ENCODE results near the gene ZBED2. TPM values are rescaled to one million over a fixed set of nuclear protein-coding genes. Genes with fewer than 3 reads are reported as not detected.
"Not testable (repeated sequence)": the region's sequence is repeated elsewhere in the genome, so short reads cannot be mapped to it uniquely, and the experiment has no call there.

The ZBED2 gene
- polyA plus RNA-seq, 1 of the 3 experiments (the other 2 are of a cell fraction) = 0.76 TPM

- Histone ChIP-seq H4K20me1 (ENCODE audit: insufficient read depth) (no peaks in the 10 kb centered on the region), H3K9ac (no peak overlapping the region), H3K27me3 (ENCODE audit: insufficient read depth) (no peaks in the 10 kb centered on the region), H3F3A (replicated peaks; ENCODE audit: insufficient read depth) (peaks cover 7% of the 10 kb centered on the region), H2AFZ (ENCODE audit: low read depth) (no peak overlapping the region), H3K4me3 (ENCODE audit: low read depth in 2 of 2, low read length in 1 of 2) (no peak overlapping the region), H3K4me2 (no peak overlapping the region), H3K9me2 (no peaks in the 10 kb centered on the region), H3K79me2 (ENCODE audit: insufficient read depth) (no peaks in the 10 kb centered on the region), H3K4me1 (ENCODE audit: control insufficient read depth in 1 of 2, insufficient read depth in 2 of 2, low read depth in 1 of 2, low read length in 1 of 2) (peaks cover 3 to 13% of the 10 kb centered on the region in 2 experiments; a peak in 2 of 4 replicates), H3K36me3 (replicated peaks in 1 of 2; ENCODE audit: control insufficient read depth in 1 of 2, insufficient read depth in 2 of 2, low read length in 1 of 2) (no peaks in the 10 kb centered on the region), H3K9me3 (no peaks in the 10 kb centered on the region; the same call in 1 of the 2 replicates), H3K27ac (ENCODE audit: low read depth in 2 of 2, low read length in 1 of 2) (no peak overlapping the region)
- DNase-seq = no peak
- ChIA-PET CTCF (no interaction called here), POLR2A (no interaction called here)
- WGBS (ENCODE audit: low lambda C conversion rate) = 81% methylated on average over 2 of the region's 2 CpGs
- TF ChIP-seq FOXJ3 (CRISPR knock-in tag; IDR thresholded peaks at IDR 0.05) = no peak
- no peak for TF ChIP-seq SIN3A (IDR thresholded peaks at IDR 0.05; ENCODE audit: borderline replicate concordance, low read depth, low read length)
- no peak for TF ChIP-seq REST (IDR thresholded peaks at IDR 0.05; ENCODE audit: low read depth, low read length)
- TF ChIP-seq MEF2A (IDR thresholded peaks at IDR 0.05; ENCODE audit: borderline replicate concordance, low read depth) = no peak
- no peak for TF ChIP-seq YY1 (IDR thresholded peaks at IDR 0.05; ENCODE audit: low read depth)
Observed at GRCh38 chr3:111566844-111567243, 28.3 kb downstream of the ZBED2 start.

- H3K27me3 ChIP-seq (ENCODE audit: insufficient read depth); H2AFZ ChIP-seq (ENCODE audit: low read depth); H3K9me2 ChIP-seq; H3K4me2 ChIP-seq; H3F3A ChIP-seq (replicated peaks; ENCODE audit: insufficient read depth); H4K20me1 ChIP-seq (ENCODE audit: insufficient read depth); POLR2A ChIA-PET; H3K9ac ChIP-seq; H3K27ac ChIP-seq (ENCODE audit: low read depth in 2 of 2, low read length in 1 of 2); CTCF ChIA-PET; H3K79me2 ChIP-seq (ENCODE audit: insufficient read depth); H3K4me1 ChIP-seq (ENCODE audit: control insufficient read depth in 1 of 2, insufficient read depth in 2 of 2, low read depth in 1 of 2, low read length in 1 of 2); H3K9me3 ChIP-seq; DNase-seq; H3K36me3 ChIP-seq (replicated peaks in 1 of 2; ENCODE audit: control insufficient read depth in 1 of 2, insufficient read depth in 2 of 2, low read length in 1 of 2); H3K4me3 ChIP-seq (ENCODE audit: low read depth in 2 of 2, low read length in 1 of 2): not testable (repeated sequence)
- WGBS (ENCODE audit: low lambda C conversion rate) = 90% methylated on average over 9 of the region's 25 CpGs
Observed at GRCh38 chr3:111561902-111562301, 33.2 kb downstream of the ZBED2 start.

GRCh38 chr3:111548756-111549155 lies 46.4 kb downstream of the ZBED2 start:
- Histone ChIP-seq H3K9me2 (no peaks in the 10 kb centered on the region), H2AFZ (ENCODE audit: low read depth) (no peak overlapping the region), H3K79me2 (ENCODE audit: insufficient read depth) (no peaks in the 10 kb centered on the region), H3F3A (replicated peaks; ENCODE audit: insufficient read depth) (no peaks in the 10 kb centered on the region), H4K20me1 (ENCODE audit: insufficient read depth) (no peaks in the 10 kb centered on the region), H3K9me3 (no peaks in the 10 kb centered on the region), H3K4me3 (ENCODE audit: low read depth in 2 of 2, low read length in 1 of 2) (no peak overlapping the region), H3K36me3 (replicated peaks in 1 of 2; ENCODE audit: control insufficient read depth in 1 of 2, insufficient read depth in 2 of 2, low read length in 1 of 2) (peaks cover 0 to 3% of the 10 kb centered on the region in 2 experiments), H3K4me1 (ENCODE audit: control insufficient read depth in 1 of 2, insufficient read depth in 2 of 2, low read depth in 1 of 2, low read length in 1 of 2) (no peaks in the 10 kb centered on the region), H3K4me2 (no peak overlapping the region), H3K27ac (ENCODE audit: low read depth in 2 of 2, low read length in 1 of 2) (no peak overlapping the region), H3K27me3 (ENCODE audit: insufficient read depth) (no peaks in the 10 kb centered on the region), H3K9ac (no peak overlapping the region)
- CTCF ChIA-PET = no interaction called here
- POLR2A ChIA-PET = no interaction called here
- TF ChIP-seq RCOR1 (IDR thresholded peaks at IDR 0.05; ENCODE audit: low read length) = no peak
- TF ChIP-seq TEAD4 (IDR thresholded peaks at IDR 0.05; ENCODE audit: borderline replicate concordance, insufficient read depth) = no peak
- TF ChIP-seq SIN3A (IDR thresholded peaks at IDR 0.05; ENCODE audit: borderline replicate concordance, low read depth, low read length) = no peak
- TF ChIP-seq EZH2phosphoT487 (IDR thresholded peaks at IDR 0.05; ENCODE audit: borderline replicate concordance, low read depth) = no peak
- no peak for TF ChIP-seq YY1 (IDR thresholded peaks at IDR 0.05; ENCODE audit: low read depth)
- TF ChIP-seq JUND (IDR thresholded peaks at IDR 0.05) = no peak
- TF ChIP-seq MXI1 (IDR thresholded peaks at IDR 0.05; ENCODE audit: low read depth, low read length) = no peak
- no peak for TF ChIP-seq ZBTB33 (IDR thresholded peaks at IDR 0.05; ENCODE audit: borderline replicate concordance, low read depth)
- TF ChIP-seq FOXM1 (IDR thresholded peaks at IDR 0.05; ENCODE audit: low read depth) = no peak
- no peak for TF ChIP-seq NRF1 (IDR thresholded peaks at IDR 0.05; ENCODE audit: low read depth, low read length)
- TF ChIP-seq FOXJ3 (CRISPR knock-in tag; IDR thresholded peaks at IDR 0.05) = no peak
- DNase-seq = no peak

All from SK-N-SH (cell line).